HG03558 (cell line): ENCODE measurements around the gene PTPN13.
A peak's percentile ranks its signal among the peaks of the same experiment; 100 is the strongest.

Experiments
- ATAC-seq: cut with Tn5 transposase; IDR thresholded peaks from one replicate; pipeline ENCODE4 v1.9.1; 2021; ENCODE audit warnings: moderate number of reproducible peaks; ENCODE audit not compliant: unreplicated experiment; ENCODE audit errors: extremely low read depth

Gene PTPN13, protein sequence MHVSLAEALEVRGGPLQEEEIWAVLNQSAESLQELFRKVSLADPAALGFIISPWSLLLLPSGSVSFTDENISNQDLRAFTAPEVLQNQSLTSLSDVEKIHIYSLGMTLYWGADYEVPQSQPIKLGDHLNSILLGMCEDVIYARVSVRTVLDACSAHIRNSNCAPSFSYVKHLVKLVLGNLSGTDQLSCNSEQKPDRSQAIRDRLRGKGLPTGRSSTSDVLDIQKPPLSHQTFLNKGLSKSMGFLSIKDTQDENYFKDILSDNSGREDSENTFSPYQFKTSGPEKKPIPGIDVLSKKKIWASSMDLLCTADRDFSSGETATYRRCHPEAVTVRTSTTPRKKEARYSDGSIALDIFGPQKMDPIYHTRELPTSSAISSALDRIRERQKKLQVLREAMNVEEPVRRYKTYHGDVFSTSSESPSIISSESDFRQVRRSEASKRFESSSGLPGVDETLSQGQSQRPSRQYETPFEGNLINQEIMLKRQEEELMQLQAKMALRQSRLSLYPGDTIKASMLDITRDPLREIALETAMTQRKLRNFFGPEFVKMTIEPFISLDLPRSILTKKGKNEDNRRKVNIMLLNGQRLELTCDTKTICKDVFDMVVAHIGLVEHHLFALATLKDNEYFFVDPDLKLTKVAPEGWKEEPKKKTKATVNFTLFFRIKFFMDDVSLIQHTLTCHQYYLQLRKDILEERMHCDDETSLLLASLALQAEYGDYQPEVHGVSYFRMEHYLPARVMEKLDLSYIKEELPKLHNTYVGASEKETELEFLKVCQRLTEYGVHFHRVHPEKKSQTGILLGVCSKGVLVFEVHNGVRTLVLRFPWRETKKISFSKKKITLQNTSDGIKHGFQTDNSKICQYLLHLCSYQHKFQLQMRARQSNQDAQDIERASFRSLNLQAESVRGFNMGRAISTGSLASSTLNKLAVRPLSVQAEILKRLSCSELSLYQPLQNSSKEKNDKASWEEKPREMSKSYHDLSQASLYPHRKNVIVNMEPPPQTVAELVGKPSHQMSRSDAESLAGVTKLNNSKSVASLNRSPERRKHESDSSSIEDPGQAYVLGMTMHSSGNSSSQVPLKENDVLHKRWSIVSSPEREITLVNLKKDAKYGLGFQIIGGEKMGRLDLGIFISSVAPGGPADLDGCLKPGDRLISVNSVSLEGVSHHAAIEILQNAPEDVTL (N-terminal part only)

DNA sequence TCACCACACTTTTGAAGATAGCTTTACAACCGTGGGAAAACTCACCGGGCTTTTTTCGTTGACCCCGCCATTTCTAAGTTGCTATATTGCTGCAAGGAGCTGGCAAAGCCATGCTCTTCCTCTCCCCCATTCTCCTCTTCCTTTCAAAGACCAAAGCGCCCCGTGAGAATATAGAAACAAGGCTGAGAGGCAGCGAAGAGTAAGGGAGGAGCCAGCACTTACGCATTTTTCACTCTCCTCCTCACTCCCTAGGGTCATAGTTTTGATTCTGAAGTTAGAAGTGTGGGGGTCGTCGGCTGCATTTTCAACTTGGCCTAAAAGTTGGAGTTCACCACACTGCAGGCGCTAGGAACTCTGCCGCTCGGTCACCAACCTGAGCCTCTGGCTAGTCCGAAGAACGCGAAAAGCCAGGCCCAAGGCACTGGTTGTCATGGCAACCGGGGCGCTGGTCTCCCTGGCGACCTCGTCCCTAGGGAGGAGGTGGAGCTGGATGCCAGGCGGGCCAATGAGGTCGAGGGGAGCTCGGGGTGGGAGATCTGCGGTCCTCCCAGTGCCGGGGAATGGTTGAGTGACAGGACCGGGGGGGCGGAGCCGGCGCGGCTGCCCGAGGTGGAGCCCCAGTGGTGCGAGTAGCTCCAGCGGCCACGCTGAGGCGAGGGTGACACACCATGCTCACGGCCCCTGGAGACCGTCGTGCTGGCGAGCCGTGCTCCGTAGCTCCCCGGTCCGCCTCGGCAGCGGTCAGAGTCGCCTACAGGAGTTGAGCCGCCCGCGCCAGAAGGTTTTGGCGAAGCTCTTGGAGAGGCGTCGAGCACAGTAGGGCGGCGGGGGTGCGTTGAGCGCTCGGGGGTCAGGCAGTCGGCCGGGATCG lies at the start of gene PTPN13:
Gene PTPN13 (plus strand): TSS at position 628 of the 871 bp plus-strand sequence. CDS start 40,942 bp downstream, outside the sequence.
- ATAC-seq = peak; percentile 92

DNA sequence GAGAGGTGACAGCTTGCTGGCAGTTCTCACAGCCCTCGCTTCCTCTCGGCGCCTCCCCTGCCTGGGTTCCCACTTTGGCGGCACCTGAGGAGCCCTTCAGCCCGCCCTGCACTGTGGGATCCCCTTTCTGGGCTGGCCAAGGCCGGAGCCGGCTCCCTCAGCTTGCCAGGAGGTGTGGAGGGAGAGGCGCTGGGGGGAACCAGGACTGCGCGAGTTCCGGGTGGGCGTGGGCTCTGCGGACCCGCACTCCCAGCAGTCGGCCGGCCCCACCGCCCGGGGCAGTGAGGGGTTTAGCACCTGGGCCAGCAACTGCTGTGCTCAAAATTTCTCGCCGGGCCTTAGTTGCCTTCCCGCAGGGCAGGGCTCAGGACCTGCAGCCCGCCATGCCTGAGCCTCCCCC lies 47.0 kb upstream of the PTPN13 start:
- ATAC-seq = no peak

DNA sequence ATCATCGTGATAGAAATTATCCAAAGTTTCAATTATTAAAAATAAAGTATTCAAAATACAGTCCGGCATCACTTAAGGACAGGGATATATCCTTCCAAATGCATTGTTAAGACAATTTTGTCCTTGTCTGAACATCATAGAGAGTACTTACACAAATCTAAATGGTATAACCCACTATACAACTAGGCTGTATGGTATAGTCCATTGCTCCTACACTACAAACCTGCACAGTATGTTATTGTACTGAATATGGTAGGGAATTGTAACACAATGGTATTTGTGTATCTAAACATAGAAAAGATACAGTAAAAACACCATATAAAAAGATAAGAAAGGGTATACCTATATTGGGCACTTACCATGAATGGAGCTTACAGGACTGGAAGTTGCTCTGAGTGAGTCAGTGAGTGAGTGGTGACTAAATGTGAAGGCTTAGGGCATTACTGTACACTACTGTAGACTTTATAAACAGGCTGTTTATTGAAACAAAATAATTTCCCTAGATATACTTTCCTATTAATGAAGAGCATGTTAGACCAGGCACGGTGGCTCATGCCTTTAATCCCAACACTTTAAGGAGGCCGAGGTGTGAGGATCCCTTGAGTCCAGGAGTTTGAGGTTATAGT lies 44.8 kb upstream of the PTPN13 start:
- no peak for ATAC-seq

DNA sequence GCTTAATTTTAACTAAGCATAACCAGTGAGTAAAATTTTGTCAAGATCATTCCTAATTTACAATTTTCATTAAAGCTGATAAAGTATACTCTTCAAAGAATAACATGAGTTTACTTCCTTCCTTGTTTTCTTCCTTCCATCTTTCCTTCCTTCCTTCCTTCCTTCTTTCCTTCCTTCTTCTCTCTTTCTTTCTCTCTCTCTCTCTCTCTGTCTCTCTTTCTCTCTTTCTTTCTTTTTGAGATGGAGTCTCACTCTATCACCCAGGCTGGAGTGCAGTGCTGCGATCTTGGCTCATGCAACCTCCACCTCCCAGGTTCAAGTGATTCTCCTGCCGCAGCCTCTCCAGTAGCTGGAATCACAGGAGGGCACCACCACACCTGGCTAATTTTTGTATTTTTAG lies 42.7 kb upstream of the PTPN13 start:
- ATAC-seq = no peak

DNA sequence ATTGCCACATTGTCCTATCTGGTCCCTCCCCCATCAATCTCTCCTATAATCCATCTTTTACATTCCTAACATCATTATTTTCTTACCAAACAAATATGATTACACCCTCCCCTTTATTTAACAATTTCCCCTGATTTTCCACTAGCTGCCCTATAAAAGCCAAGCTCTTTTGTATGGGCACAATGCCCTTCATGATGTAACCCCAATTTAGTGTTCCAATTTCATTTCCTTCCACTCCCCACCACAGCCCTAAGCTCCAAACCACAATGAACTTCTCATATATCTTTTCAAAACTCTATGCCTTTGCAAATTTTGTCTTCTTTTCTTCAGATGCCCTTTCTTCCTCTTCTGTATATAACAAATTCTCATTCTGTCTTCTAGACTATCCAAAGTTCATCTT lies 39.5 kb upstream of the PTPN13 start:
- no peak for ATAC-seq

DNA sequence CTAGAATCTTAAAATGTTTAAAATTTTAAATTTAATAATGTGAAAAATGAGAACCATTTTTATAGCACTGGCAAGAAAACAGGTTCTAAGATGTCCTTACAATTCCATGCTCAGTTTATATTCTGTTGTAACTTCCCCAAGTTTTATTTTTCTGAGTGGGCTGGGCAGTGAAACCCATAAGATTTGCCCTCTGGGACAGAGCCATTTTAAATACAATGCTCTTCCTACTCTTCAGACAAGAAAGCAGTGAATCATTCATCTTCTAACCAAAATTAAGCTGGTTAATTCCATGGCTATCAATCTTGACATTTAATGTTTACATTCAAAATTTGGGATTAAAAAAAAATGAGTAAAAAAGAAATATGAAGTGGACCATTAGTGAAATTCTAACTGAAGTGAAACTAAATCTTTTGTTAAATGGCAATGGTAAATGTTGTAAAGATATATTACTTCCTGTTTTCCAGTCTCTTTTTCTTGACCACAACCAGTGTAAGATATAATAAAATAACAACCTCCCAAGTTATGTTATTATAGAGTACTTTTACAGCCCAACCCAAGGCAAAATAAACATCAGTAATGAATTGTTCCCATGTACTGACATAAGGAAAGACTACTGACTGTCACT lies 37.2 kb upstream of the PTPN13 start:
- no peak for ATAC-seq

DNA sequence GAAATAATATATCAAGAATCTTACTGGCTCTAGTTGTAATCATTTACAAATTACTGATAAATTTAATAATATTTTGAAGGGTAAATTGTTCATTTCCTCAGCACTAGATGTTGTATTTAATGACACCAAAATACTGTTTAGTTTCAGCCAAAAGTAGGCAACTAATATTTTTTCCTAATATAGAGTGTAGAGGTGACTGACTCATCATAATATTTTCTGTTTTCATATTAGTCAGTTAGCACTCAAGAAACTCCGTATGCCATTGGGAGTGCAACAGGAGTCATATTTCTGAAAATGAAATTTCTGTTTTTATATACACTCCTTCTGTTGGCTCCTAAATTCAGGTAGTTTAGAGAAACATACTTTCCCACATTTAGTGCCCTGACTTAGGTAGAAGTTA lies 36.6 kb upstream of the PTPN13 start:
- ATAC-seq = peak; percentile 96

DNA sequence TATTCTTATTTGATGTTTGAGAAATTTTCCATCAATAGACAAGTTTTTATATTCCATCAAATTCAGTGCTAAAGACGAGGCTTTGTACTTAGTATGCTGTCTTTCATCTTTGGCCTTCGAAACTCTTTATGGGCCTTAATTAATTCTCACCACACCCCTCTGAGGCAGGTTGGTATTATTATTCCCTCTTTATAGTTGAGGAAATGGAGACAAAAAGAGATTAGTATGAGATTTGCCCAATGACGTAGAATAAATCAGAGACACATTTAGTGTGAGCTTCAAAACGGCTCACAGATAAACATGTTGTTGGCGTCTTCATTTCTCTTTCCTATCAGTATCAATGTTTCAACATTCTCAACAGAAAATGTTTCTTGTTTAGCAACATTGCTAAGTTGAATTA lies 35.9 kb upstream of the PTPN13 start:
- ATAC-seq = no peak

DNA sequence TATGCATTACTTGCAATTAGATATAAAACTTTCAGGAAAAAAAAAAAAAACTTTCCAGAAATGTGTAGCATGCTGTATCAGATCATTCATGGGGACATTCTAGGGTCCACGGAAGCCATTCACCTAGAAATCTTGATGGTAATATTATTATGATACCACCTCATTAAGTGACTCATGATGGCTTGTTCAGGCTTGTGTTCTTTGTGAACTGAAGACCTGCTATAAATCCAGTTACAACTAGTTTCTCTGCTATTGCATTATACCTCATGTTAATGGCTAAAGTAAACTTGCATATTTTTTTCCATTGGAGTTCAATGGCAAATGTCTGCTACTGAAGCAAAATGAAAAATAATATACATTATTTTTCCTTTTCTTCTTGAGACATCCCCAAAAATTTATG lies 35.3 kb upstream of the PTPN13 start:
- ATAC-seq = no peak

DNA sequence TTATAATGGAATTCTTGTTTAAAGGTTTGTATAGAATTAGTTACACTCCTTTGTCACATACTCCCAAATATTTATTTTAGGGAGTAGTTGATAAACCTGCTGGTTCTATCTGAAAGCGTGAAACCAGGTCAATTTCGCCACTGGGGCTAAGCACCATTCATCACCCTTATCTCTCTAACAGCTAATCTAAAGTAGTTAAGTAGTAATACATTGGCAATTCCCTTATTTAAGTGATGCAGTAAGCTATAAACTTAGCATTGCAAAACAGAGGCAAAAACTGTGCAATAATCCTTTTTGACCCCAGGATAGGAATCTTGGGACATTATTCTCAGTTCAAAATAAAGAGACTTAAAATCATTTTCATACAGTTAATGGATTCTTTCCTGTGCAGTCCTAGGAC lies 33.7 kb upstream of the PTPN13 start:
- ATAC-seq = no peak

DNA sequence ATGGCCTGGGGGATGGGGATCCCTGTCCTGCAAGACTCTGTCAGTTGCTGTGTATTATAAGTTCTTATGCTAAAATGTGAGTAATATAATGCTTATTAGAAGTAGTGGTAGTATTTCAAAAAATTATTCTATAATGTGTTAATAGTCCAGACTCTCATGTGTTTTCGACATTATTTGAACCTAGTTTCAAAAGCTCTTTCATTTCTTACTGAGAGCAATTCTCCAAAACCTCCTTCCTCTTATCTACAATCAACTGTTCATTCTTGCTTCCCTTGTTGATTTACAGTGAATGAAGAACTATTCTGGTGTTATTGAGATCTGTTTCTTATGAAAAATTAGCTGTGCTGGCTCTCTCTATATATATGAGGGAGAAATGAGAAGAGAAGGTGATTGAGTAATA lies 32.9 kb upstream of the PTPN13 start:
- ATAC-seq = no peak

DNA sequence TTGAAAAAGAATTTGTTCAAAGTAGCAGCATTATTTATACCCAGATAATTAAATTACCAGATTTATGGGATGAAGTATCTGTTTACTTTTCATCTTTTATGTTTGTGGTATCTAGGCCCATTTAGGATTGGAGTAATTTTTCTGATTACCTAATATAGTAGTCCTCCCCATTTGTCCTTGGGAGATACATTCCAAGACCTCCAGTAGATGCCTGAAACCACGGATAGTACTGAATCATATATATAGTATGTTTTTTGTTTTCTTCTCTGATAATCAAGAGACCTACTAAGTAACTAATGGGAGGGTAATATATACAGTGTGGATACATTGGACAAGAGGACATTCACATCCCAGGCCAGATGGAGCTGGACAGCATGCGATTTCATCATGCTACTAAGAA lies 30.7 kb upstream of the PTPN13 start:
- no peak for ATAC-seq

DNA sequence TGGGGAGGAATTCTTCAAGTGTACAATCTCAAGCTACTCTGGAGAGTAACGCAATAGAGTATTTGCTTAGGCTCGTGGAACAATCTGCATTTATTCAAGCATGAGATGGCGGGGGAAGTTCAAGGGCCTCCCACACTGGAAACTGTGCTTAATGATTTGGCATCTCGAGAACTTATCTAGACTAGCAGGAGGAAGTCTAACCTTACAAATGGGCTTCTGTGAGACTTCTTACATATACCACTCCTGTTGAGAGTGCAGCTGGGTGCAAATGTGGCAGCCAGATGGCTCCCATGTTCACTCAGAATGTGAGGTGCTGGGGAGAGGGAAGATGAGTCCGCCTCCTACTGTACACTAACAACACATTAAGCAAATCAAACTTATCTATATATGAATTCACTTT lies 29.3 kb upstream of the PTPN13 start:
- no peak for ATAC-seq

DNA sequence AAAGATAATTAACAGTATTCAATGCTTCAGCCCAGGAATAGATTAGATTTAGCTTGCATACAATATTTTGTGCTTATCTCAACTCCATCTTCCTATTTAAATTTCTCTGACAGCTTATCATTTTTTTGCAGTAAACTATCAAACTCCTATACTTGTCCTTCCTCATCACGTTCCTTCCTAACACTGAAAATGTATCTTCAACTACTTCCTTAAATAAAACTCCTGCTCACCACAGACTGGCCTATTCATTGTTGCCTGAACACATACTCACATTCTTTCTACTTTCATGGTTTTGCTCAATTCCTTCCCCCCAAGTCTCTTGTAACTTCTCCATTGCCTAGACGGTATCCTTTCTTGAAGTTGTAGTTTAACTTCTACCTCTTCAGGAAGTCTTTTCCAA lies 28.5 kb upstream of the PTPN13 start:
- no peak for ATAC-seq

DNA sequence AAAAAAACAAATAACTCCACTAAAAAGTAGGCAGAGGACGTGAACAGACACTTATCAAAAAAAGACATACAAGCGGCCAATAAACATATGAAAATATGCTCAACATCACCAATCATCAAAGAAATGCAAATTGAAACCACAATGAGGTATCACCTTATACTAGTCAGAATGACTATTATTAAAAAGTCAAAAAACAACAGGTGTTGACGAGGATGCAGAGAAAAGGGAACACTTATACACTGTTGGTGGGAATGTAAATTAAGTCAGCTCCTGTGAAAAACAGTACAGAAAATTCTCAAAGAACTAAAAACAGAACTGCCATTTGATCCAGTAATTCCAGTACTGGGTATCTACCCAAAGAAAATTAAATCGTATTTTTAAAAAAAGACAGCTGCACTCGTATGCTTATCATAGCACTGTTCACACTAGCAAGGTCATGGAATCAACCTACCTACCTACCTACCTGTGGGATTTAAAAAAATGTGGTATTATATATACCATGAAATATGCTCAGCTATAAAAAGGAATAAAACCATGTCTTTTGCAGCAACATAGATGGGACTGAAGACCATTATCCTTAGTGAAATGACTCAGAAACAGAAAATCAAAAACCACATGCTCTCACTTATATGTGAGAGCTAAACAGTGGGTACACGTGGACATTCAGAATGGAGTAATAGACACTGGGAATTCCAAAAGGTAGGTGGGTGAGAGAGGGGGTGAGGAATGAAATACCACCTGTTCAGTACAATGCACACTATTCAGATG lies 24.8 kb upstream of the PTPN13 start:
- no peak for ATAC-seq

DNA sequence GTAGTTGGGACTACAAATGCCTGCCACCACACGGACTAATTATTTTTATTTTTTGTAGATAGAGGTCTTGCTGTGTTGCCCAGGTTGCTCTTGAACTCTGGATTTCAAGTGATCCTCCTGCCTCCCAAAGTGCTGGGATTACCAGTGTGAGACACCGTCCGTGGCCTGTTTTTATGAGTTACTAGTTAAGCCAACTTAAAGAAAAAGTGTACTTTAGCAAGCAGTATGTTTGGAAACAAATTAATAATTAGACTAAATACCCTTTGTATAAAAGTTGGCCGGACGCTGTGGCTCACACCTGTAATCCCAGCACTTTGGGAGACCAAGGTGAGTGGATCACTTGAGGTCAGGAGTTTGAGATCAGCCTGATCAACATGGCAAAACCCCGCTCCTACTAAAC lies 14.2 kb upstream of the PTPN13 start:
- no peak for ATAC-seq

DNA sequence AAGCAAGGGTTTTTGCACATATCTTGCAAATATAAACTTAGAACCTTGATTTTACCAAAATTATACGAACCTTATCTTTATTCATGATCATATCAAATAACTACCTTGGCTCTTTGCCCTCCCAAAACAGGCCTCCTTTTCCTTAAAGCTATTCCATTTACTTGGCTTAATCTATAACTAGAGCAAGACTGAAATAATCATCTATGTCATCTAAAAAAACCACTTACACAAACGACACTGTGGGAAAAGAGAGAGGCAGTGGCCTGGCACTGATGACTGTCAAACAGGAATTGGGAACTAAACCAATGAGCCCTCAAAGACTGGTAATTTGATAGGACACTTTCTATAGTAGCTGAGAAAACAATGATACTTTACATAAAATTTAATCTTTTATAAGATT lies 11.7 kb upstream of the PTPN13 start:
- no peak for ATAC-seq

DNA sequence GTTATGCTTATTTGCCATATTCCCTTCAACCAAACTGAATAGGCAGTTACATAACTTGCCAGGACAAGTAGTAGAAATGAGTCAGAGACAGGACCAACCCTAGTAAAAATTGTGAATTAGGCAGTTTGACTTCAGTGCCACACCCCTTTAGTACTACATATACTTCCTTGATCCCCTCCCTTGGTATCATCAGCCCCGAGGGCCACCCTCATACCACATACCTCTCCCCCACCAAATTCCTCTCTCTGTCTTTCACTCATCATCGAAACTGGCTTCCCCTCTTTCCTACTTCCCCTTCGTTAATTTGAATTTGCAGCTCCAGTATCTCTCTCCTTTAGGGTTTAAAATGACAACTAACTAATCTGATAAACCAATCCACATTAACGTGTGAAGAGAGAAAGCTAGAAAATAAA lies 7.9 kb upstream of the PTPN13 start:
- ATAC-seq = no peak
